ENCODE results near the gene RECQL.

The RECQL gene, protein sequence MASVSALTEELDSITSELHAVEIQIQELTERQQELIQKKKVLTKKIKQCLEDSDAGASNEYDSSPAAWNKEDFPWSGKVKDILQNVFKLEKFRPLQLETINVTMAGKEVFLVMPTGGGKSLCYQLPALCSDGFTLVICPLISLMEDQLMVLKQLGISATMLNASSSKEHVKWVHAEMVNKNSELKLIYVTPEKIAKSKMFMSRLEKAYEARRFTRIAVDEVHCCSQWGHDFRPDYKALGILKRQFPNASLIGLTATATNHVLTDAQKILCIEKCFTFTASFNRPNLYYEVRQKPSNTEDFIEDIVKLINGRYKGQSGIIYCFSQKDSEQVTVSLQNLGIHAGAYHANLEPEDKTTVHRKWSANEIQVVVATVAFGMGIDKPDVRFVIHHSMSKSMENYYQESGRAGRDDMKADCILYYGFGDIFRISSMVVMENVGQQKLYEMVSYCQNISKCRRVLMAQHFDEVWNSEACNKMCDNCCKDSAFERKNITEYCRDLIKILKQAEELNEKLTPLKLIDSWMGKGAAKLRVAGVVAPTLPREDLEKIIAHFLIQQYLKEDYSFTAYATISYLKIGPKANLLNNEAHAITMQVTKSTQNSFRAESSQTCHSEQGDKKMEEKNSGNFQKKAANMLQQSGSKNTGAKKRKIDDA

DNA sequence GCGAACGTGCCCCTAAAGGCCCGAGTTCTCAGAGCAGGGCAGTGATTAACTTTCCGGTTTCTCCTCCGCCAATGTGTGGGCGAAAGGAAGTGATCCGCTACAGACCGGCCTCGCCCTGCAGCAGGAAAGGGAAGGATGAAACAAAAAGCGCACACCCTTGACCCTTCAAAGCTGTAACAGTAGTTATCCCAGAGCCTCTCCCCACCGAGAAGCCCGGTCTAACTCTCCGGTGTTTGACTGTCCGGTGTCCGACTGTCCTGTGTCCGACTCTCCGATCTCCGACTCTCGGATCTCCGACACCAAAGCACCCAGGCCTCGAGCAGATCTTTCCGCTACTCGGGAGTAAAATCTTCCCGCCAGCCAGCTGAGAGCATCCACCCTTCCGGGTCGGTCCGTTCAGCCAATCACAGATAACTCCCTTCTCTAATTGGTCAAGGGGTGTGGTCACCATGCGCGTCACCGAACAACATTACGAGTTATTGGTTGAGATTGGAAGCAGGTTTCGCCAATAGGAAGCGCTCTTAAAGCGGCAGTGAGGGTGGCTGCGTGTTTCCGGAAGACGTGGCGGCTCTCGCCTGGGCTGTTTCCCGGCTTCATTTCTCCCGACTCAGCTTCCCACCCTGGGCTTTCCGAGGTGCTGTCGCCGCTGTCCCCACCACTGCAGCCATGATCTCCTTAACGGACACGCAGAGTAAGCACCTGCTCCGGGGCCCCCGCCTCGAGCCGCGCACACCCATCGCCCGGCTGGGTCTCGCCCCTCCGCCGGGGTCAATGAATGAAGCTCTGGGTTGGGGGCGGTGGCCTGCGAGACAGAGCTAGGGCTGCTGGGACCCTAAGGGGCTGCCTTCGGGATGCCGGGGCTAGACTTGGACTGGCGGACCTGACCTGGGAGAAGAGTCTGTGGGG, at the start of gene RECQL, which contains the start of gene GOLT1B:
RECQL (minus strand) TSS at position 378 of the 906 bp plus-strand sequence. CDS start 2,065 bp downstream, outside the sequence.
GOLT1B (plus strand) TSS at position 532 of the 906 bp plus-strand sequence; CDS start at position 667, 135 bp downstream.
- peak; percentile 38 for DNase-seq

DNA sequence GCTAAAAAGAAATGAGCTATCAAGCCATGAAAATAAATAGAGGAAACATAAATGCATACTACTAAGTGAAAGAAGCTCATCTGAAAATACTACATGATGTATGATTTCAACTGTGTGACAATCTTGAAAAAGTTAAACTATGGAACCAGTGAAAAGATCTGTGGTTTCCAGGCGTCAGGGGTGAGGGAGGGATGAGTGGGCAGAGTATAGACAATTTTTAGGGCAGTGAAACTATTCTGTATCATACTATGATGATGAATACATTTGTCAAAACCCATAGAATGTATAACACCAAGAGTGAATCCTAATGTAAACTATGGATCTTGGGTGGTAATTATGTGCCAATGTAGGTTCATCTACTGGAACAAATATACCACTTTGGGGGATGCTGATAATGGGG, 46.0 kb upstream of the RECQL start:
- DNase-seq = no peak

DNA sequence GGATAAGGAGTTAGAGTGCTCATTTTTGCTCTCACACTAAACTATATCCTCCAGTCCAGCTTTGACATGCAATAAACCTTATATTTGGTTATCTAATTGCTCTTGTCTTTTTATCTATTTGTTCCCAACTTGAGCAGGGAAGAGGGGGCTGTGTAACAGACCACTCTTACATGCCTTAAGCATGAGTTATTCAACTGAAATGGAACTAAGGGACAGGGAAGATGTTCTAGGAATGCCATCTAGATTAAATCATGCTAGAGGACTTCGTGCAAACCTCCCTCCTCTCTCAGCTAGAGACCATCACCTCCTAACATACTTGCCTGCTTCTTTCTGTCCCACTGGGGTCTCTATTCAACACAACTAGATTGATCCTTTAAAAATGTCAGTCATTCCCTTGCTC, 45.3 kb upstream of the RECQL start:
- DNase-seq = no peak

DNA sequence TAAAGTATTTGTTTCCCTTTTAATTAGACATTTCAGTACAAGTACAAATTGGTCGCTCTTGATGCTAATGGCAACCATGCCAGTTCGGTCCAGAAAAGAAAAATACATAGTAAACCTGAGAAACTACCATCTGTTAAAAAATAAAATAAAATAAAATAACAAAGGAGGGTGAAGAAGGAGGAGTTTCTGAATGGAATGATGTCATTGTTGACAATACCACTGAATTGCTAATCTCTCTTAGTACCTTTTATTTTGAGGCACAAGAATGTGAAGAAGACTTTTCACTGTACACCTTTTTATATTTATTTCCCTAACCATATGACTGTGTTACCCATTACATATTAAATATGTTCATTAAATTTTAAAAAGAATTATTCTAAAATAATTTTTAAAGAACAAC, 44.1 kb upstream of the RECQL start:
- DNase-seq = no peak

GRCh38 chr12:21543151-21543550, 41.7 kb upstream of the RECQL start:
- DNase-seq = no peak

DNA sequence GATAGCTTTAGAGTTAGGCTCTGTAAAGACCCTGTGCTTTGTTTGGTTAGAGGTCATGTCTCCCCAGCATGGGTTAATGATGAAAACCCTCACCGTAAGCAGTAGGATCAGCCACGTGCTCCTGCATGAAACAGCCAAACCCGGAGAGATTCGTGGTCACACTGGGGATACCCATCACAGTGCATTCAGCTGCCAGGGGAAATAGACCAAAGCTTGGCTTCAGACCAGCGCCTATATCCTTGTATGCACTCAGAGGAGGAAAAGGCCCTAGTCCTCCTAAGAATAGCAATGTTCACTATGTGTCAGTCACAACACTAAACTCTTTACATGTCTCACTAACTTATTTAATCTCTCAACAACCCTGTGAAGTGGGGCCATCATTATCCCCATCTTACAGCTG, 41.0 kb upstream of the RECQL start:
- no peak for DNase-seq

GRCh38 chr12:21541773-21542172, 40.3 kb upstream of the RECQL start:
- no peak for DNase-seq

- no peak for DNase-seq
These were observed 38.4 kb upstream of the RECQL start for GRCh38 chr12:21539797-21540196.

DNA sequence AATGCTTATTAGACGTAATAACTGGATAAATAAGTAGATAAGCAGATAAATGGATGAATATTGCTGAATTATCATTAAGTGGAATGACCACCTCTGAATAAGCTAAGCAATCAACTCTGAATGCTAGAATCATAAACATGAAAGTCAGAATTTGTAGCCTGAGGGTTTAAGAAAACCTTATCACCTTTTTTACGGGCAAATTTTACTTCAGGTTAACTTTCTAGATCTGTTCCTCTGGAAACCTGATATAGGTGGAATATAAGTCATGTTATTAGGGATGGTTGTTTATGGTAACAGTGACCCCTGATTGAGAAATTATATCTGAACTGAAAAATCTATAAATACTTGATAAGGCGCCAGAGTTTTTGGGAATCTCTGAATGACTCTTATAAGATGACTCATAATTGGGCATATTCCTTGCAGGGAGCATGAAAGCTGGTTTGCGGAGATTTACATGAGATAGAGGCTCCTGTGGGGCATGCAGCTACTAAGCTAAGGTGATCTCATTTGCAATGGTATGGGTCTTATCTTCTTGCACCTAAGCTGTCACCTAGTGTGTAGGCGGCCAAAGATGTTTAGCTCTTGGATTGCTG, 36.7 kb upstream of the RECQL start:
- no peak for DNase-seq

- DNase-seq = no peak
These were observed 28.0 kb upstream of the RECQL start for GRCh38 chr12:21529456-21529855.

GRCh38 chr12:21528953-21529352, 27.5 kb upstream of the RECQL start:
- no peak for DNase-seq

DNA sequence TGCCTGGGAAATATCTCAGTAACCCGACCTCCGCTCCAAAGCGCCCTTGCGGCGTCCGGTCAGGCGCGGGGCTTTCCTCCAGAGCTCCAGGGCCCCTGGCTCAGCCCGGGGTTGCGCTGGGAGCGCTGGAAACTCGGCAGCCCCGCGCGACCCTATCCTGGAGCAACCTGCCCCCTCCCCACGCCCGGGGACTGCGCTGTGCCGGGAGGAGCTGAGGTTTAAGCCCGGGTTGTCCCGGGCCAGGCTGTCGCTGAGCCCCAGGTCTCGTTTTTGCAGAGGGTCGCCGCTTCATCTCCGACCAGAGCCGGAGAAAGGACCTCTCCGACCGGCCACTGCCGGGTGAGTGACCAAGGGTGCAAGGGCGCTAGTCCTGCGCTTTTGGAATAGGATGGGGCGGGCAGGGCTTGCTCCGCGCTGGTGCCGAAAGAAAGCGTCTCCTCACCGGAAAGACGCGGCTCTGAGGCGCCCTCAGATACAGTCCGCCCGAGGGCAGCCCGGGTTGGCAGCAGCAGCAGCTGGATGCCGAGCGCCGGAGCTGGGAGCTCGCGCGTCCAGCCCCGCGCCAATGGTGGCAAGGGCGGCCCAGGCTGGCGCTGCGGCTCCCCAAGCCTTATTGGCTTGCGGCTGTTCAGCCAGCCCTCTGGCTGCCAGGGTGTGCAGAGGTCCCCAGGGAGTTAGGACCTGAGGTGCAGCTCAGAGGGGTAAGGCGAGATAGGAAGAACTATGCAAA, 26.2 kb upstream of the RECQL start:
- no peak for DNase-seq

- no peak for DNase-seq
These were observed 25.4 kb upstream of the RECQL start for GRCh38 chr12:21526721-21527345.

DNA sequence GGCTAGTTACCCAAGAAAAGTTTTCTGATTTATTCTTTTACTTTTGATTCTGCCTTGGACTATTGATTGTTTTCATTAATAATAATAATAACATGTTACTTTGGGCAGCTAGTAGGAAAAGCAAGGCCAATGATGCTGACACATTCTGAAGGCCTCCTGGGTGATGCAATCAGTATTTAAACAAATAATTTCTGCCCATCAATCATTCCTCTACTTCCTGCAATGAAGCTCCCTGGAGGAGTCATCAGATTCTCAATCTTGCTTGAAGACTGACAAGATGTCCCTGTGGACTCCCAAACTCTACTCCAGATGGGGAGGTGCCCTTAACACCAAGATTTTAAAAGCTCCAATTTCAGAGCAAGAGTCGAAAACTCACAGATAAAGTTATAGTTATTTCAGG, 24.6 kb upstream of the RECQL start, which contains the start of gene SPX:
SPX (plus strand) TSS at position 244 of the 400 bp plus-strand sequence. CDS start 177 bp downstream, outside the sequence.
- peak; percentile 9 for DNase-seq

- no peak for DNase-seq
These were observed 21.7 kb upstream of the RECQL start for GRCh38 chr12:21523148-21523547.

DNA sequence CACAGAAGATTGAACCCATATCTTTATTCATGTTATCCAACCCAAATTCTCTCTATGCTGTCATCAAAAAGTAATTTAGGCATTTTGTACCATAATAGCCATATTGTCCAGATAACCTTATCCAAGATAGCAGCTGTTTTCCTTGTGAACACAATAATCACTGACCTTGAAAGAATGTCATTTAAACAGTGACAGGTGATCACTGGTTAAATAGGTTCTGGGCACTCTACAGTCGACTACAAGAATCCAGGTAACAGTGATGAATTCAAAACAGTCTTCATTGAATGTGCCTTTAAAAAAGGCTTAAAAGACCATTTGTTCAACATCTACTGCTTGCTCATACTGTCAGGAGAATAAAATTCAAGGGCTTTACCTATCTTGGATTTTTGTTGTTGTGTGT, 20.1 kb upstream of the RECQL start:
- DNase-seq = no peak

- DNase-seq = no peak
These were observed 17.0 kb upstream of the RECQL start for GRCh38 chr12:21518451-21518850.

- DNase-seq = no peak
These were observed 14.8 kb upstream of the RECQL start for GRCh38 chr12:21516281-21516680.

- no peak for DNase-seq
These were observed 8.3 kb upstream of the RECQL start for GRCh38 chr12:21509768-21510167.

- DNase-seq = no peak
These were observed 6.4 kb upstream of the RECQL start for GRCh38 chr12:21507849-21508248.

GRCh38 chr12:21505888-21506287, 4.5 kb upstream of the RECQL start:
- no peak for DNase-seq

GRCh38 chr12:21502872-21503271, 1.4 kb upstream of the RECQL start:
- no peak for DNase-seq
